Glomerular endothelial cell (primary cell): Measurements from ENCODE around the gene P3R3URF. TPM values are rescaled to one million over a fixed set of nuclear protein-coding genes. Genes with fewer than 3 reads are reported as not detected.

Source experiments
- DNase-seq: peaks from one replicate; pipeline ENCODE4 v3.0.0-alpha.2; 2011; ENCODE audit warnings: low read depth, low spot score; ENCODE audit errors: extremely low read depth
- total RNA-seq: library from RNA; depleted of rRNA; stranded (reverse); fragments of >200 nt; gene quantifications from 2 replicates; pipeline ENCODE4 v1.2.3, GENCODE V29; 2015

The P3R3URF gene
- total RNA-seq, 1 donor from 2014 or later: not detected

DNA sequence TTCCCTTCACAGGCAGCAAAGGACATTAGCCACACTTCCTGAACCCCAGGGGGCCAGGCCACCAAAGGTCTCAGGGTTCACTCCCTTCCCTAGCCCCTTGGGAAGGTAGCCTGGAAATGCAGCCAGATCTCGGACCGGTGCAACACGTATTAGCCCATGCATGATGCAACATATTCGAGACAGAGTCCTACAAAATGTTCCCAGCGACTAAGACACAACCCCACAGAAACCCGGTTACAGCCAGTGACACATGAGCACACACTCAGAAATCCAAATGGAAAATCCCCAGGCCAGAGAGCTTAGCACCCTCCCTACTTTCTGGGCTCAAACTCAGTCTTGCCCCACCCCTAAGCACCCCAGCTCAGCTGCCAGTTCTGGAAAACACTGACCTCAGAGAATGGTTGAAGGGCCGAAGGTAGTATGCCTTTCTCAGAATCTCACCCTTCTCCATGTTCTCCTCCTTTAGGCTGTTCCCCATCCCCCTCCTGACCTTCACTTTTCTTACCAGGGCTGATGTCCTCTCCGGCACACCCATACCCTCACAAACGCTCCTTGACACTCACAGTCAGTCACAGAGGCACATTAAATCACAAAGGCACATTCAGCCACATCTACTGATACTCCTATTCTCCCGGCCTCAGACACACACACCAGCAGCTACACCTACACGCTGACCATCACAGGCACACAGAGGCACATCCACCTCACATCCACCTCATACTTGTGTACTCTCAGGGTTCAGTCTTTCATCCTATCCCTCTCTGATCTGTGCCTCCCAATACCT, 1.6 kb downstream of the P3R3URF start, which contains the start of gene TSPAN1:
Gene TSPAN1 (plus strand): TSS at position 640 of the 784 bp plus-strand sequence. CDS start 6,021 bp downstream, outside the sequence.
- DNase-seq: no peak

DNA sequence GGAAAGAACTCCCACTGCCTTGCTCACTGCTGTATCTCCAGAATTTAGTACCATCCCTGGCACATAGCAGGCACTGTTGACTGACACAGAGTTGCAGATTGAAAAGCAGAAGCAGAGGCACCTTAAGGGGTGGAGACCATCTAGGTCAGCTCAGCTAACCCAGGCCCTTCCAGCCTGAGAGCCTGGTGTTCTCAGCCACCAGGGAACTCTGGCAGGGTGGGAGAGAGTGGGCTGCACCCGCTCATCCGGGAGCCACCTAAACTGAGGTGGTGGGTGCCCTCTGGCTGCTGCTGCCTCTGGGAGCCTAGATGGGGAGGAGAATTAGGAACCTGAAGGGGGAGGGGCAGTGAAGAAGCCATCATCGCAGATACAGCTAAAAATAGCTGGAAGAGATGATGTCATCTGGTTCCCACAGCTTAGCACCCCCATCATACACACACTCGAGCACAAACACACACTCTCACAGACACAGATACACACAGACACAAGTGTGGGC, 2.9 kb downstream of the P3R3URF start:
- DNase-seq: no peak

DNA sequence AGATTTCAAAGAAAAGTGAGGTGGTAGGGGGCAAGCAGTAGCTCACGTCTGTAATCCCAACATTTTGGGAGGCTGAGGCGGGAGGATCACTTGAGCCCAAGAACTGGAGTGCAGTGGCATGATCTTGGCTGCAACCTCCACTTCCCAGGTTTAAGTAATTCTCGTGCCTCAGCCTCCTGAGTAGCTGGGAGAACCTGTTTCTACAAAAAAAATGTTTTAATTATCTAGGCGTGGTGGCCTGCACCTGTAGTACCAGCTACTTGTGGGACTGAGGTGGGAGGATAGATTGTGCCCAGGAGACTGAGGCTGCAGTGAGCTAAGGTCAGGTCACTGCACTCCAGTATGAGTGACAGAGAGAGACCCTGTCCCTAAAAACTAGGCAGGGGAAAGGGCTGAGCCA, 4.0 kb downstream of the P3R3URF start:
- DNase-seq: no peak

DNA sequence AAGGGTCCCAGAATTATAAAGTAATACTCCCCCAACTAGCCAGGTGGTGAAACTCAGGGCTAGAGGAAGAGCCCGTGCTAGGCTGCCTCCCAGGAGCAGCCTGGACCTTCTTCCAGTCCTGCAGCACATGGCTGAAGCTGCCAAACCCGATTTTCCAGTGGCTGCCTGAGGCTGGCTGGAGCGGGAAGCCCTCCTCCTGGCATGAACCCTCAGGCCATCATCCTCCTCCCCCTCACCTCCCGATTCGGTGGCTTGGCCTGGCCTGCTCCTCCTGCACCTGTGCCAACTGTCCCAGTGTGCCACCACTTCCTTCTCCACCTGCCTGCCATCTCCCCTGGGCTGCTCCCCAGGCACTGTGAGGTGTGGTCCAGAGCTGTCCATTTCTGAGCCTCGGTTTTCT, 4.4 kb downstream of the P3R3URF start:
- no peak for DNase-seq

DNA sequence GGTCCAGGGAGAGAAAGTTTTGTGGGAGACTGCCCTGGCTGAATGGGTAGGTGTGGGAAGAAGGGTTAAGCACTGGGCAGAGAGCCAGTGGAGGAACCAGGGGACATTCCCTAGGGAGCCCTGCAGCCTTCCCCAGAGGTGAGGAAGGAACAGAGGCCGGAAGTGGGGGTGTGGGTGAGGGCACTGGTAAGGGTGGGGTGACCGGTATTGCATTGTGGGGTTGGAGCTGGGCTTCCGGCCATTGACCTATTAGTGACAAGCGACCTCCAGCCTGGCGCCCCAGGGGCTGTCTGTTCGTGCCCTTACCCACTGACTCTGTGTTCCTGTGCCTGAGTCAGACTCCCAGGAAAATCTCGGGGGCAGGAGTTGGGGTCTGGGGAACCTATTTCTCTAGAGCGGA, 4.9 kb downstream of the P3R3URF start:
- DNase-seq: no peak

DNA sequence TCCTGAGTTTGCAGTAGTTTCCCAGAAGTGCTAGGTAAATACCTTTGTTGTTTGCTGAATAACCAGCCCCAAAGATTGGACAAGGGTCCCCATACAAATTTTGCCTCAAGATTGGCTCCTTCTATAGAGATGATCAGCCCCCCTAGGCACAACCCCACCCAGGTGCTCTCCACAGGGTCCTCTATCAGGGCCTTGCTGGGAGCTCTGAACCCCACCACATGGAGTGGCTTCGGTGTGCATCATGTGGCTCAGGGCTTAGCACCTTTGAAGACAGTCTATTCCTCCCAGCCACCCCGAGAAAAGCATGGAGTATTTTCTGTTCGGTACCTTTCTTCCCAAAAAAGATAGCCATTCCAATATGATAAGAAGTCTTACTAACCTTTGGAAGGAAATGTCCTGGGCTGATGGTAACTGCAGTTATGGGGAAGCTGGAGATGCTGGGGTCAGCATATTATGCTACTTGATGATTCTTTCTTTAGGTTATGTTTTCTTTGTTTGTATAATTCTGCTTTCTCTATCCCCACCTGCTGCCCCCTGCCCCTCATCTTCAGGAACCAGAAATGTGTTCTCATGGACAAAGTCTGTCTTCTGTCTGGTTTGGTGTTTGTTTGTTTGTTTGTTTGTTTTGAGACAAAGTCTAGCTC, 6.4 kb downstream of the P3R3URF start:
- DNase-seq: no peak

DNA sequence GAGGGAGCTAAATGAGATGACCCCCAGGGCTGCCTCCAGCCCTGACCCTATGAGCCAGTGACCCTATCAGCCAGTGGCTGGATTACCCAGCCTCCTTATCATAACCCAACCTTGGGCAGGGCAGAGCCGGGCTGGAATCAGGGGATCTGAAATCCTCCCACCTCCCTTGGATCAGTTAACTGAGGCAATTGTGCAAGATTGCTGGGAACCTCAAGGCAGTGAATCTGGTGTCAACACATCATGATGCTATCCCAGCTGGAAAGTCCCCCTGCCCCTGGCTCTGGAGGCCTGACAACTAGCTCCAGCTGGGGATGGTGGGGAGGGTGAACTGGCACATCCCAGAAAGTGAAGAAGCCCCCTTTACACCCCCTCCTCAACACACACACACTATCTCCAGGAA, 7.8 kb downstream of the P3R3URF start:
- DNase-seq: no peak

DNA sequence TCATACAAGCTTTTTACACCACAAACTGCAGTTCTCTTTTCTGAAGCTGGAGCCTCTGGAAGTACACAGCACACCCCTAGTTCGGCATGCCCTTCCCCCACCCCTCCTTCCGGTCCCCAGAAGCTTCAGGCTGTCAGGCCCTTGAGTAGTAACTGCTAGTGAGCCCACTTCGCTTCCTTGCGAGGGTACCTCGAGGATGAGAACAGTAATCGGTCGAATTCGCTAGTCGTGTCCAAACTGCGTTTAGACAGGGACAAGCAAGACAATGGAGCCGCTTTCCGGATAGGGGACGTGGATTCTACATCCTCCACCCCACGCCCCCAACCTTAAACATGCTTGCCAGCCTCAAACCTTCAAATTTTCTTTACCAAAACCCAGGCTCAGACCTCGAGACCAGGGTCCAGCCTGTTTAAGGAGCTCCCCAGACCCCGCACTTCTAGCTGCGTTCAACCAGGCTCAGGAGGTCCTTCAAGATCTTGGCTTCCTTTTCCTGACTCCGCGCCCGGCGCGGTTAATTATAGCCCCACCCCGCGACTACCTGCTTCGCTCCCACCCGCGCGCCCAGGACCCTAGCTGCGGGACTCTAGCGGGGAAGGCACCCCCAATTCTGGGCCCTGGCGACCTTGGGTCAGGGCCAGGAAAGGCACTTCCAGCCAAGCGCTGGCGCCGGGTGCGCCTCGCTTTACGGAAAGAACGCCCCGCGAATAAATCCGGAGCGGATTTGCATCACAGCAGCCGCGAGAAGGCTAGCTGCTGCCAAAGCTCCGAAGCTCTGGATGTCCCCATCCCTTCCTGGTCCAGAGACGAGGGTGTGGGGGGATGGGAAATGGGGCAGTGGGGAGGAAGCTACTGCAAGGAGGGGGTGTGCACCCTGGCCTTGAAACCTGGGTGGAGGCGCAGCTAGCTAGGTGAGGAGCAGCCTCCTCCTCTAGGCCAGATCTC, 9.5 kb downstream of the P3R3URF start:
- no peak for DNase-seq

DNA sequence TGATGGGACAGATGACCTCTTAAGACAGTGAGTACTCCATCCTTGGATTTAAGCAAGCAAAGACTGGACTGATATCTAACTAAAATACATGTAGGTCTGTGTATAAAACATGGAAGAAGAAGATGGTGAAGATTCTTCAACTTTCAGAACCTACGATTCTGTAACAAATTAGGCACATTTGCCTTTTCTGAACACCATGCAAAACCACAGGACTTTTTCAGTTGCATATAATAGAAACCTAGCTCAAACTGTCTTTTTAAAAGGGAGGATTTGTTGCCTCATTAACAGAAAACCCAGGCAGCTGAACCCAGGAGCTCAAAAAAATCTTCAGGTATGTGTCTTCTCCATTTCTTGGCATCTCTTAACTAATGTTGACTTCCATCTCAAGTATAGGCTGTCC, 16.1 kb downstream of the P3R3URF start:
- no peak for DNase-seq

DNA sequence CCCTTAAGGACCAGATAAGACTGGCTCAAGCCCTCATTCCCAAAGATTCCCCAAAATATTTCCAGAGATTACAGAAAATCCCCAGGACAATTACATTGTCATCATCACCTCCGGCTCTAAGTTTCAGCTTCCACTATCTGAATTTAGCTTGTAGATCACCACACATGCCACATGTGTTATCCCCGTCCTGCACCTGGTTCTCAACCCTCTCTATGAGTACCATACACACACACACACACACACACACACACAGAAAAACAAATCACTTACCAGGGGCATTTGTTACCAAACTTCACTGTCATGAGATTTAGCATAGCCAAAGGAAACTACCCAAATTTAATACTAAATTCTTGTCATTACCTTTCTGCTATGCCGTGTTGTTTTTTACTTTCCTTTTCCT, 16.8 kb downstream of the P3R3URF start:
- no peak for DNase-seq

DNA sequence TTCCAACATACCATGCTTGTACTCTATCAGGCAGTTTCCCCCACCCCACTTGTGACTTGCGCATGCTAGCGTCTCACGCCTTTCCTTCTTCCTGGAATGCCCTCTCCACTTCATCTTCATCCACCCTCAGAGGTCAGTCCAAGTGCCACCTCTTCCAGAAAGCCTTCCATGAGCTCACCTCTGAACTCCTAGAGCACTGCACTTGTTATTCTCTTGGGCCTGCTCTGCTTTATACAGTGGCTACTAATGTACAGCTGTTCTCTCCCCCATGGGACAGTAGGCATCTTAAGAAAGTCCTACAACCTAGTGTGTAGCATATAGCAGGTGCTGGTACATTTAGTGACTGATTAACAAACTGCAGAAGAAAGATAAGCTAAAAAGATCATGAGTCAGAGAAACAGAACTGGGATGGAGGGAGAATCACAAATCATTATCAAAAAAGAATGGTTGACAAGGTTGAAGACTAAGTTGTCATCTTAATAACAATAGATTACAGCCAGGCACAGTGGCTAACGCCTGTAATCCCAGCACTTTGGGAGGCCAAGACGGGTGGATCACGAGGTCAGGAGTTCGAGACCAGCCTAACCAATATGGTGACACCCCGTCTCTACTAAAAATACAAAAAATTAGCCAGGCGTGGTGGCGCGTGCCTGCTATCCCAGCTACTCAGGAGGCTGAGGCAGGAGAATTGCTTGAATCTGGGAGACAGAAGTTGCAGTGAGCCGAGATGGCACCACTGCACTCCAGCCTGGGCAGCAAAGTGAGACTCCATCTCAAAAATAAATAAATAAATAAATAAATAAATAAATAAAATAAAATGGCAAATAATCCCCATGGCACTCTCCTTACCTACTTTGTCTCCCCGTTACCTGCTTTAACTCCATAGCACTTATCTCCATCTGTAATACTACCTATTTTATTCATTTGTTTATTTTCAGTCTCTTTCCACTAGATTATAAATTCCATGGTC, 17.7 kb downstream of the P3R3URF start:
- DNase-seq: no peak

DNA sequence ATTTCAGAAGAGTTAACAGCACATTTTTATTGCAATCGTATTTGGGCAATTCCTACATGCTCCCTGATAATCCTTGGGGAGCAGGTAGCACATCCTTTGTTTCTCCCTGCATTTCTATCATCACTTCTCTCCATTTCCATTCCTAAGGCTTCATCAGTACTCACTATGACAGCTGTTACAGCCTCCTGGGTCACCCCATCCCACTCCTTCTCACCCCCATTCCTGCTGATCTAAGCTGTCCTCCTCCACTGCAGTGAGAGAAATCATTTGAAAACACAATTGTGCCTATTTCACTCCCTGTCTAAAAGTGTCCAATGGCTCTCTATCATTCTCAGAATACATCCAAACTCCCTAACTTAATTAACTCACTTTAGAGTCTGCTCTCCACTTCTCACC, 18.4 kb downstream of the P3R3URF start:
- no peak for DNase-seq

DNA sequence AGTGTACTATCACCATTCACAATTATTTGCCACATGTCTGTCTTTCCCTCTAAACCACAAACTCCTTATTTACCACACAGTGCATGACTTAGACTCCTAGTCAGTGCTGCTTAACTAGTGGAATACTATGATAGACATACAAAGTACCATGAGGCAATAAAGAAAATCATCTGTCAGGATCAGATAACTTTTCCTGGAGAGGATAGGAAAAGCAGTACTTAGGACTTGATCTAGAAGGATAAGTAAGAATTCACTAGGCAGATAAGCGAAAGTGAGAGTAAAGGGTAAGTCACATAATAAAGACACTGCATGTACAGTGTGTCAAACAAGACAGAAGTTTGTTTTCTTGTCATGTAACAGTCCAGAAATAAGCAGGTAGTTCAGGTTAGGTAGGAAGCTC, 22.6 kb downstream of the P3R3URF start:
- no peak for DNase-seq

DNA sequence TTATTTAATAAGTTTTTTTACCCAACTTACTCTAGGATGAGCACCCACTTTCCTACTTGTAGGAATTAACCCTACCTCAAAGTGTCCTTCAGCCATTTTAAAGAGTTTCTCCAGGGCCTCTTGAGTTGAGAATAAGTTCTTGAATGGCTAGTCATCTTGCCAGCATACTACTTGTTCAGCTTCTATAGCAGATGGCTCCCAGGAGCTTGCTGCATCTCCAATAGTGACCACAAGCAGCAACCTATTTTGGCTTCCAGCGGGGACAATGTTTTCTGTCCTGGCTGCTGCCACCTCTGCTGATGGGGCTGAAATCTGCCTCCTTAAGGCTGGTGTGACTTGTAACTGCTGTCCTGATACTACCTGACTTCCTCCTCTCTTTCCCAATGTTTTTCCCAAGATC, 23.1 kb downstream of the P3R3URF start:
- DNase-seq: no peak

DNA sequence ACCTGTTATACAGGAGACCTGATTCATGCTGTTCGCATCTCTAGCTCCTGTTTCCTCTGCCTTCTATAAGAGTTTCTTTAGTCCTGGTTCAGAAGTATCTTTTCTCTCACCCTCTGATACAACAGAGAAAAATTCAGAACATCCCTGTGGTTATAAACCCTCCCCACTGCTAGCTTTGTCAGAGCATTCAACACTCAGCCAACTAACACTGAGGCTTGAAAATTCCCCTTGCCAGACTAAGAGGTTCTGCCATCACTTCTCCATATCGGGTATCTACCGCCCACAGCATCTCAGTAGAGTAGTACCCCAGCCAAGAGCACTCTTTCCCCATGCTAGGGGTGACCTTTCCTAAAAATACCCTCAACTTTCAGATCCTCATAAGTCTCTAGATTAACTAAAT, 24.3 kb downstream of the P3R3URF start:
- DNase-seq: no peak

DNA sequence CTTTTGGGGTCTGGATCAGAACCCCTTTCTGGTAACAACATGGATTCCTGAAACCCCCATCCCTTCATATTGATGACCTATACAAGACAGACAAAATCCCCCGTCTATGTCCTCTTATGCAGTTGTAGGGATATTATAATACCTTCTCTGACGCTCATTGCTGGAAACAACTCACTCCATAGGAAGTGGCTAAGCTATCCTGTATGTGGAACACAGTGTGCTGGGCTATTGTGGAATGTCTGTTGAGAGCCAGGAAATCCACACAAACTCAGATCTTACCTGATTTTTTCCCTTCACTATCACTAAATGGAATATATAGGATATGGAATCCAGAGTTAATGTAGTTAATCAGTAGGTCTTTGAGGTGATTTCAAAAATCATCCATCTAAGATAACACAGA, 26.2 kb downstream of the P3R3URF start:
- DNase-seq: no peak

DNA sequence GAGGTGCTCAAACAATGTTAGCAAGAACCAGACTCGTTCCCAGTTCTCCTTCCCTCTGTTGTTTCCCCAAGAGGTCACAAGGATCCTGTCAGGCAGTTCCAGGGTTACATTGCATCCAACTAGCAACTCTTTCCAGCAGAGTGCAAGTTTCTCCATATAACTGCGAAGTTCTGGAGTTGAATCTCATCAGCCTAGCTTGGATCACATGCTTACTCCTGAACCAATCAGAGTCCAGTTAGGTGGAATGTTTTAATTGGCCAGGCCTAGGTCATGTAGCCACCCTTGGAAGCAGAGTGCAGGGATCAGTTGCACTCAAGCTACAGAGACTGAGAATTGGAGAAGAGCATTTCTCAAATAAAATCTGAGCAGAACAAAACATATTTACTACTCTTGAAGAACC, 28.0 kb downstream of the P3R3URF start:
- no peak for DNase-seq

DNA sequence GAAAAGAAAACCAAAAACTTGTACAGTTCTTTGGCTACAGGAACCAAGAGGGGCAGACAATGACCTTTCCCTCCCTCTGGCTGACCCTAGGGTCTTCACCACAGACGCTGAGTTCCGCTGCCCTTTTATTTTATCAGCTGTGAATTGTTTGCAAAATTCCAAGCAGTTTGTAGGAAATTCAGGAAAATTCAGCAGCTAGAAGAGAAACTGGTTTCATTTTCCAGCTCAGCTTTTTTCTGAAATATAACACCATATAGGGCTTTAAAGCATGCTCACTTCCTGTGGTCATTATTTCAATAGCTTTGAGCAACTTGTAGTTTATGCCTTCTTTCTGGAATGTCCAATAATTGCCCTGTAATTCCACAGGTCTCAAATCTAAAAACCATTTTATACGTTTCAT, 38.4 kb downstream of the P3R3URF start:
- DNase-seq: no peak

DNA sequence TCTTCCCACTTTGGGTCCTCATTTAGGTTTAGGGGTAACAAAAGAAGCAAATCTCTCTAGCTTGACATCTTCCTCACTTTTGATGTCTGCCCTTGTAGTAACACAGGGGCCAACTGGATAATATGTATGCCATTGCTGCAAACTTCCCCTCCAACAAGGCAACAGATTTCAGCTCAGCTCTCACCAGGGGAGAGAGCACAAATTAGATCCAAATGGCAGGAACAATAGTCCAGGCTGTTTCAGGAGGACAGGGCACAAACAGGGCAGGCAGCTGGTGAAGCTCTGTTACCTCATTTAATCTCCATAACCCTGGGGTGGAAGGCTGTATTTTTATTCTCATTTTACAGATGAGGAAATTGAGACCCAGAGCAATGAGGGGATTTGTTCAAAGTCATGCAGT, 39.6 kb downstream of the P3R3URF start:
- DNase-seq: no peak
